GM23338 (cell line): ENCODE results near the gene CCDC138. TPM values are rescaled to one million over a fixed set of nuclear protein-coding genes. Genes with fewer than 3 reads are reported as not detected.

ENCODE experiments used
- ATAC-seq: fragments of 200-7000 bp; cut with Tn5 transposase; 3 replicates; pipeline ENCODE4 v1.9.1; 2020
- DNase-seq: peaks from one replicate; pipeline ENCODE4 v3.0.0-alpha.2; 2015; ENCODE audit warnings: low spot score
- H2AFZ ChIP-seq: fragments of 200-600 bp; sonication (generic); 2 replicates; pipeline ENCODE4 v1.8.0; 2016; ENCODE audit warnings: antibody characterized with exemption, mild to moderate bottlenecking, moderate library complexity
- H3F3A ChIP-seq: fragments of 200-600 bp; sonication (generic); replicated peaks from 2 replicates; pipeline ENCODE4 v1.8.0; 2017; ENCODE audit warnings: antibody characterized with exemption, mixed run types, low read depth
- H3K27ac ChIP-seq: fragments of 200-600 bp; sonication (generic); 2 replicates; pipeline ENCODE4 v1.6.1; 2016; ENCODE audit warnings: low read depth
- H3K27me3 ChIP-seq: fragments of 200-600 bp; sonication (generic); 2 replicates; pipeline ENCODE4 v1.8.0; 2016; ENCODE audit warnings: mild to moderate bottlenecking, mixed run types, moderate library complexity; ENCODE audit not compliant: insufficient read depth
- H3K36me3 ChIP-seq: fragments of 200-600 bp; sonication (generic); 2 replicates; pipeline ENCODE4 v1.8.0; 2016; ENCODE audit warnings: mild to moderate bottlenecking; ENCODE audit not compliant: insufficient read depth
- H3K4me1 ChIP-seq: fragments of 200-600 bp; sonication (generic); 2 replicates; pipeline ENCODE4 v1.8.0; 2016; ENCODE audit warnings: mild to moderate bottlenecking, moderate library complexity; ENCODE audit not compliant: insufficient read depth
- H3K4me2 ChIP-seq: fragments of 200-600 bp; sonication (generic); 2 replicates; pipeline ENCODE4 v1.7.1; 2017; ENCODE audit warnings: mixed run types
- H3K4me3 ChIP-seq: fragments of 200-600 bp; sonication (generic); 2 replicates; pipeline ENCODE4 v1.6.1; 2016; ENCODE audit warnings: mixed run types
- H3K79me2 ChIP-seq: fragments of 200-600 bp; sonication (generic); replicated peaks from 2 replicates; pipeline ENCODE4 v1.8.0; 2017; ENCODE audit warnings: mild to moderate bottlenecking; ENCODE audit not compliant: insufficient read depth
- H3K9me2 ChIP-seq: fragments of 200-600 bp; sonication (generic); 2 replicates; pipeline ENCODE4 v1.8.0; 2017; ENCODE audit not compliant: insufficient read depth
- H4K20me1 ChIP-seq: fragments of 200-600 bp; sonication (generic); replicated peaks from 2 replicates; pipeline ENCODE4 v1.8.0; 2017; ENCODE audit warnings: mild to moderate bottlenecking; ENCODE audit not compliant: insufficient read depth
- H3K27ac Mint-ChIP-seq: 2 replicates; pipeline ENCODE4 v1.8.0; 2020; ENCODE audit warnings: inconsistent platforms, mild to moderate bottlenecking, moderate library complexity, mixed read lengths
- H3K27me3 Mint-ChIP-seq: 3 replicates; pipeline ENCODE4 v1.8.0; 2022; ENCODE audit warnings: low read depth, mild to moderate bottlenecking, moderate library complexity, mixed read lengths, inconsistent platforms; ENCODE audit not compliant: insufficient read depth, poor library complexity
- H3K36me3 Mint-ChIP-seq: 3 replicates; pipeline ENCODE4 v1.8.0; 2021; ENCODE audit warnings: low read depth, mild to moderate bottlenecking, inconsistent platforms, moderate library complexity, mixed read lengths
- H3K4me1 Mint-ChIP-seq: 3 replicates; pipeline ENCODE4 v1.8.0; 2020; ENCODE audit warnings: mild to moderate bottlenecking, inconsistent platforms, mixed read lengths
- H3K4me3 Mint-ChIP-seq: 3 replicates; pipeline ENCODE4 v1.8.0; 2021; ENCODE audit warnings: moderate library complexity, mild to moderate bottlenecking, inconsistent platforms, mixed read lengths
- H3K9me3 Mint-ChIP-seq: 3 replicates; pipeline ENCODE4 v1.8.0; 2020; ENCODE audit warnings: moderate library complexity, mild to moderate bottlenecking, inconsistent platforms, mixed read lengths
- CREB1 ChIP-seq: fragments of 250-450 bp; sonication (Bioruptor Pico); IDR thresholded peaks from 2 replicates; pipeline ENCODE4 v1.5.0; 2020; ENCODE audit warnings: low read depth, mild to moderate bottlenecking, moderate library complexity
- EZH2 ChIP-seq: fragments of 200-600 bp; sonication (generic); IDR thresholded peaks from one replicate; pipeline ENCODE4 v1.8.0; 2017; ENCODE audit warnings: antibody characterized with exemption, mild to moderate bottlenecking, low read depth; ENCODE audit not compliant: unreplicated experiment
- EZH2phosphoT487 ChIP-seq: fragments of 200-600 bp; sonication (generic); IDR thresholded peaks from one replicate; pipeline ENCODE4 v1.8.1; 2018; ENCODE audit warnings: antibody characterized with exemption; ENCODE audit not compliant: unreplicated experiment
- JUNB ChIP-seq: IDR thresholded peaks from one replicate; pipeline ENCODE4 v1.6.1; 2016; ENCODE audit warnings: antibody characterized with exemption; ENCODE audit not compliant: unreplicated experiment
- NANOG ChIP-seq: IDR thresholded peaks from 2 replicates; pipeline ENCODE4 v1.6.1; 2016; ENCODE audit warnings: antibody characterized with exemption, borderline replicate concordance
- POLR2AphosphoS5 ChIP-seq: IDR thresholded peaks from 2 replicates; pipeline ENCODE4 v1.6.1; 2016; ENCODE audit warnings: antibody characterized with exemption, low read depth
- STAT1 ChIP-seq: IDR thresholded peaks from one replicate; pipeline ENCODE4 v1.6.1; 2016; ENCODE audit warnings: antibody characterized with exemption; ENCODE audit not compliant: unreplicated experiment
- ZNF114 ChIP-seq: fragments of 250-450 bp; sonication (Bioruptor Pico); IDR thresholded peaks from 2 replicates; pipeline ENCODE4 v1.5.0; 2020; ENCODE audit warnings: mild to moderate bottlenecking, moderate library complexity
- ZNF331 ChIP-seq: fragments of 250-450 bp; sonication (Bioruptor Pico); IDR thresholded peaks from 2 replicates; pipeline ENCODE4 v1.5.0; 2020; ENCODE audit warnings: low read depth, mild to moderate bottlenecking, moderate library complexity
- polyA plus RNA-seq: library from polyadenylated mRNA; unstranded; fragments of >200 nt; fragmentation: Nextera tagmentation; extraction: Ambion mirVana; gene quantifications from 2 replicates; pipeline ENCODE4 v1.2.1, GENCODE V29; 2016
- total RNA-seq: library from RNA; depleted of rRNA; stranded (reverse); fragments of >200 nt; shearing (Covaris generic); gene quantifications from 2 replicates; pipeline ENCODE4 v1.2.3, GENCODE V29; 2014
- TF ChIP-seq, protein P1 (sequence below): IDR thresholded peaks from one replicate; pipeline ENCODE4 v1.6.1; 2018; ENCODE audit warnings: antibody characterized with exemption; ENCODE audit not compliant: unreplicated experiment
- TF ChIP-seq, protein P2 (sequence below): IDR thresholded peaks from 2 replicates; pipeline ENCODE4 v1.6.1; 2016; ENCODE audit warnings: antibody characterized with exemption
- TF ChIP-seq, protein P3 (sequence below), 2 experiments: fragments of 200-600 bp in 1 of 2; sonication (generic) in 1 of 2; conservative IDR thresholded peaks; 2 replicates each; pipeline versions ENCODE4 v1.5.1 to v1.6.1; 2016 to 2017; ENCODE audit warnings: antibody characterized with exemption in 2 of 2, low read depth in 2 of 2, mild to moderate bottlenecking in 2 of 2, moderate library complexity in 1 of 2
- TF ChIP-seq, protein P4 (sequence below): fragments of 250-450 bp; sonication (Bioruptor Pico); IDR thresholded peaks from 2 replicates; pipeline ENCODE4 v1.5.0; 2020; ENCODE audit warnings: mild to moderate bottlenecking, moderate library complexity

Gene CCDC138
- total and polyA plus RNA-seq, 2 experiments from 2014 or later: 30.8 to 31.6 TPM

DNA sequence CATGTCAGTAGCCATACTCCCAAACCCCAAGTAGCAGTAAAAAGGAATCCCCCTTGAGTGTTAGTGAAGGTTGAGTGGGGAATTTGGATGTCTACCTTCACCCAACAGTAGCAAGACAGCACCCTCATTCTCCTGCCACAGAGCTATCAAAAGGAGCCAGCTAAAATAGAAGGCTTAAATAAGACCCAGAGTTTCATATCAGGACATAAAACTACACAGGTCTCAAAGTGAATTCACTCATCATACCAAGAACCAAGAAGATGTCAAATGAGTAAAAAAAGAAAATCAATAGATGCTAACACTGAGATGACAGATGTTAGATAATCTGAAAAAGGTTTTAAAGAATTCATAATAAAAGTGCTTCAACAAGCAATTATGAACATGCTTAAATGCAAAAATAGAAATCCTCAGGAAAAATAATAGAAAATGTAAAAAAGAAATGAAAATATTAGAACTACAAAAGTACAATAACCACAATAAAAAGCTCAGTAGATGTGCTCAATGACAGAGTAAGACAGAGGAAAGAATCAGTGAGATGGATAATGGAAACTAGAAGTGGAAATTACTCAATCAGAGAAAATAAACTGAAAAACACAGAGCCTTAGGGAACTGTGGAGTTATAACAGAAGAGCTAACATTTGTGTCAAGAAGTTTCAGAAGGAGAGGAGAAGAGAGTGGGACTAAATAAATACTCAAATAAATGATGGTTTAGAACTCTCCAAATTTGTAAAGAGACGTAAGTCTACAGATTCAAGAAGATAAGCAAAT, 111.9 kb downstream of the CCDC138 start:
- H3K4me3 Mint-ChIP-seq: no peak overlapping the region
- Histone ChIP-seq H4K20me1 (no peaks in the 10 kb centered on the region), H2AFZ (no peak overlapping the region), H3K4me2 (no peak overlapping the region), H3K4me3 (no peak overlapping the region), H3K4me1 (no peaks in the 10 kb centered on the region), H3K9me2 (no peaks in the 10 kb centered on the region), H3F3A (no peaks in the 10 kb centered on the region), H3K79me2 (no peaks in the 10 kb centered on the region), H3K36me3 (no peaks in the 10 kb centered on the region), H3K27ac (no peak overlapping the region), H3K27me3 (no peaks in the 10 kb centered on the region)
- ATAC-seq (no peak), DNase-seq (no peak)
- H3K4me1 Mint-ChIP-seq: peaks cover 12% of the 10 kb centered on the region; the same call in 2 of the 3 replicates
- H3K27ac Mint-ChIP-seq: no peak overlapping the region
- no peak for TF ChIP-seq NANOG
- no peak for TF ChIP-seq POLR2AphosphoS5
- no peak for TF ChIP-seq EZH2phosphoT487
- no peak for TF ChIP-seq ZNF114 (CRISPR knock-in tag)
- TF ChIP-seq CREB1: no peak
- TF ChIP-seq, protein P1, sequence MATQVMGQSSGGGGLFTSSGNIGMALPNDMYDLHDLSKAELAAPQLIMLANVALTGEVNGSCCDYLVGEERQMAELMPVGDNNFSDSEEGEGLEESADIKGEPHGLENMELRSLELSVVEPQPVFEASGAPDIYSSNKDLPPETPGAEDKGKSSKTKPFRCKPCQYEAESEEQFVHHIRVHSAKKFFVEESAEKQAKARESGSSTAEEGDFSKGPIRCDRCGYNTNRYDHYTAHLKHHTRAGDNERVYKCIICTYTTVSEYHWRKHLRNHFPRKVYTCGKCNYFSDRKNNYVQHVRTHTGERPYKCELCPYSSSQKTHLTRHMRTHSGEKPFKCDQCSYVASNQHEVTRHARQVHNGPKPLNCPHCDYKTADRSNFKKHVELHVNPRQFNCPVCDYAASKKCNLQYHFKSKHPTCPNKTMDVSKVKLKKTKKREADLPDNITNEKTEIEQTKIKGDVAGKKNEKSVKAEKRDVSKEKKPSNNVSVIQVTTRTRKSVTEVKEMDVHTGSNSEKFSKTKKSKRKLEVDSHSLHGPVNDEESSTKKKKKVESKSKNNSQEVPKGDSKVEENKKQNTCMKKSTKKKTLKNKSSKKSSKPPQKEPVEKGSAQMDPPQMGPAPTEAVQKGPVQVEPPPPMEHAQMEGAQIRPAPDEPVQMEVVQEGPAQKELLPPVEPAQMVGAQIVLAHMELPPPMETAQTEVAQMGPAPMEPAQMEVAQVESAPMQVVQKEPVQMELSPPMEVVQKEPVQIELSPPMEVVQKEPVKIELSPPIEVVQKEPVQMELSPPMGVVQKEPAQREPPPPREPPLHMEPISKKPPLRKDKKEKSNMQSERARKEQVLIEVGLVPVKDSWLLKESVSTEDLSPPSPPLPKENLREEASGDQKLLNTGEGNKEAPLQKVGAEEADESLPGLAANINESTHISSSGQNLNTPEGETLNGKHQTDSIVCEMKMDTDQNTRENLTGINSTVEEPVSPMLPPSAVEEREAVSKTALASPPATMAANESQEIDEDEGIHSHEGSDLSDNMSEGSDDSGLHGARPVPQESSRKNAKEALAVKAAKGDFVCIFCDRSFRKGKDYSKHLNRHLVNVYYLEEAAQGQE: no peak
- TF ChIP-seq, protein P2, sequence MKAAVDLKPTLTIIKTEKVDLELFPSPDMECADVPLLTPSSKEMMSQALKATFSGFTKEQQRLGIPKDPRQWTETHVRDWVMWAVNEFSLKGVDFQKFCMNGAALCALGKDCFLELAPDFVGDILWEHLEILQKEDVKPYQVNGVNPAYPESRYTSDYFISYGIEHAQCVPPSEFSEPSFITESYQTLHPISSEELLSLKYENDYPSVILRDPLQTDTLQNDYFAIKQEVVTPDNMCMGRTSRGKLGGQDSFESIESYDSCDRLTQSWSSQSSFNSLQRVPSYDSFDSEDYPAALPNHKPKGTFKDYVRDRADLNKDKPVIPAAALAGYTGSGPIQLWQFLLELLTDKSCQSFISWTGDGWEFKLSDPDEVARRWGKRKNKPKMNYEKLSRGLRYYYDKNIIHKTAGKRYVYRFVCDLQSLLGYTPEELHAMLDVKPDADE: no peak
- TF ChIP-seq STAT1: no peak
- TF ChIP-seq, protein P3, sequence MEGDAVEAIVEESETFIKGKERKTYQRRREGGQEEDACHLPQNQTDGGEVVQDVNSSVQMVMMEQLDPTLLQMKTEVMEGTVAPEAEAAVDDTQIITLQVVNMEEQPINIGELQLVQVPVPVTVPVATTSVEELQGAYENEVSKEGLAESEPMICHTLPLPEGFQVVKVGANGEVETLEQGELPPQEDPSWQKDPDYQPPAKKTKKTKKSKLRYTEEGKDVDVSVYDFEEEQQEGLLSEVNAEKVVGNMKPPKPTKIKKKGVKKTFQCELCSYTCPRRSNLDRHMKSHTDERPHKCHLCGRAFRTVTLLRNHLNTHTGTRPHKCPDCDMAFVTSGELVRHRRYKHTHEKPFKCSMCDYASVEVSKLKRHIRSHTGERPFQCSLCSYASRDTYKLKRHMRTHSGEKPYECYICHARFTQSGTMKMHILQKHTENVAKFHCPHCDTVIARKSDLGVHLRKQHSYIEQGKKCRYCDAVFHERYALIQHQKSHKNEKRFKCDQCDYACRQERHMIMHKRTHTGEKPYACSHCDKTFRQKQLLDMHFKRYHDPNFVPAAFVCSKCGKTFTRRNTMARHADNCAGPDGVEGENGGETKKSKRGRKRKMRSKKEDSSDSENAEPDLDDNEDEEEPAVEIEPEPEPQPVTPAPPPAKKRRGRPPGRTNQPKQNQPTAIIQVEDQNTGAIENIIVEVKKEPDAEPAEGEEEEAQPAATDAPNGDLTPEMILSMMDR (conservative IDR thresholded peaks at IDR 0.05; ENCODE audit: low read depth in 2 of 2): no peak
- no peak for TF ChIP-seq ZNF331 (CRISPR knock-in tag)
- TF ChIP-seq EZH2: no peak
- no peak for TF ChIP-seq JUNB
- TF ChIP-seq, protein P4, sequence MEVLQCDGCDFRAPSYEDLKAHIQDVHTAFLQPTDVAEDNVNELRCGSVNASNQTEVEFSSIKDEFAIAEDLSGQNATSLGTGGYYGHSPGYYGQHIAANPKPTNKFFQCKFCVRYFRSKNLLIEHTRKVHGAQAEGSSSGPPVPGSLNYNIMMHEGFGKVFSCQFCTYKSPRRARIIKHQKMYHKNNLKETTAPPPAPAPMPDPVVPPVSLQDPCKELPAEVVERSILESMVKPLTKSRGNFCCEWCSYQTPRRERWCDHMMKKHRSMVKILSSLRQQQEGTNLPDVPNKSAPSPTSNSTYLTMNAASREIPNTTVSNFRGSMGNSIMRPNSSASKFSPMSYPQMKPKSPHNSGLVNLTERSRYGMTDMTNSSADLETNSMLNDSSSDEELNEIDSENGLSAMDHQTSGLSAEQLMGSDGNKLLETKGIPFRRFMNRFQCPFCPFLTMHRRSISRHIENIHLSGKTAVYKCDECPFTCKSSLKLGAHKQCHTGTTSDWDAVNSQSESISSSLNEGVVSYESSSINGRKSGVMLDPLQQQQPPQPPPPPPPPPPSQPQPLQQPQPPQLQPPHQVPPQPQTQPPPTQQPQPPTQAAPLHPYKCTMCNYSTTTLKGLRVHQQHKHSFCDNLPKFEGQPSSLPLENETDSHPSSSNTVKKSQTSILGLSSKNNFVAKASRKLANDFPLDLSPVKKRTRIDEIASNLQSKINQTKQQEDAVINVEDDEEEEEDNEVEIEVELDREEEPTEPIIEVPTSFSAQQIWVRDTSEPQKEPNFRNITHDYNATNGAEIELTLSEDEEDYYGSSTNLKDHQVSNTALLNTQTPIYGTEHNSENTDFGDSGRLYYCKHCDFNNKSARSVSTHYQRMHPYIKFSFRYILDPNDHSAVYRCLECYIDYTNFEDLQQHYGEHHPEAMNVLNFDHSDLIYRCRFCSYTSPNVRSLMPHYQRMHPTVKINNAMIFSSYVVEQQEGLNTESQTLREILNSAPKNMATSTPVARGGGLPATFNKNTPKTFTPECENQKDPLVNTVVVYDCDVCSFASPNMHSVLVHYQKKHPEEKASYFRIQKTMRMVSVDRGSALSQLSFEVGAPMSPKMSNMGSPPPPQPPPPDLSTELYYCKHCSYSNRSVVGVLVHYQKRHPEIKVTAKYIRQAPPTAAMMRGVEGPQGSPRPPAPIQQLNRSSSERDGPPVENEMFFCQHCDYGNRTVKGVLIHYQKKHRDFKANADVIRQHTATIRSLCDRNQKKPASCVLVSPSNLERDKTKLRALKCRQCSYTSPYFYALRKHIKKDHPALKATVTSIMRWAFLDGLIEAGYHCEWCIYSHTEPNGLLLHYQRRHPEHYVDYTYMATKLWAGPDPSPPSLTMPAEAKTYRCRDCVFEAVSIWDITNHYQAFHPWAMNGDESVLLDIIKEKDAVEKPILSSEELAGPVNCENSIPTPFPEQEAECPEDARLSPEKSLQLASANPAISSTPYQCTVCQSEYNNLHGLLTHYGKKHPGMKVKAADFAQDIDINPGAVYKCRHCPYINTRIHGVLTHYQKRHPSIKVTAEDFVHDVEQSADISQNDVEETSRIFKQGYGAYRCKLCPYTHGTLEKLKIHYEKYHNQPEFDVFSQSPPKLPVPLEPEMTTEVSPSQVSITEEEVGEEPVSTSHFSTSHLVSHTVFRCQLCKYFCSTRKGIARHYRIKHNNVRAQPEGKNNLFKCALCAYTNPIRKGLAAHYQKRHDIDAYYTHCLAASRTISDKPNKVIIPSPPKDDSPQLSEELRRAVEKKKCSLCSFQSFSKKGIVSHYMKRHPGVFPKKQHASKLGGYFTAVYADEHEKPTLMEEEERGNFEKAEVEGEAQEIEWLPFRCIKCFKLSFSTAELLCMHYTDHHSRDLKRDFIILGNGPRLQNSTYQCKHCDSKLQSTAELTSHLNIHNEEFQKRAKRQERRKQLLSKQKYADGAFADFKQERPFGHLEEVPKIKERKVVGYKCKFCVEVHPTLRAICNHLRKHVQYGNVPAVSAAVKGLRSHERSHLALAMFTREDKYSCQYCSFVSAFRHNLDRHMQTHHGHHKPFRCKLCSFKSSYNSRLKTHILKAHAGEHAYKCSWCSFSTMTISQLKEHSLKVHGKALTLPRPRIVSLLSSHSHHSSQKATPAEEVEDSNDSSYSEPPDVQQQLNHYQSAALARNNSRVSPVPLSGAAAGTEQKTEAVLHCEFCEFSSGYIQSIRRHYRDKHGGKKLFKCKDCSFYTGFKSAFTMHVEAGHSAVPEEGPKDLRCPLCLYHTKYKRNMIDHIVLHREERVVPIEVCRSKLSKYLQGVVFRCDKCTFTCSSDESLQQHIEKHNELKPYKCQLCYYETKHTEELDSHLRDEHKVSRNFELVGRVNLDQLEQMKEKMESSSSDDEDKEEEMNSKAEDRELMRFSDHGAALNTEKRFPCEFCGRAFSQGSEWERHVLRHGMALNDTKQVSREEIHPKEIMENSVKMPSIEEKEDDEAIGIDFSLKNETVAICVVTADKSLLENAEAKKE (CRISPR knock-in tag): no peak
- no peaks in the 10 kb centered on the region for H3K27me3 Mint-ChIP-seq
- H3K9me3 Mint-ChIP-seq: no peaks in the 10 kb centered on the region
- H3K36me3 Mint-ChIP-seq: no peaks in the 10 kb centered on the region
